Measurements from ENCODE around the gene VASH1.
A peak's percentile ranks its signal among the peaks of the same experiment; 100 is the strongest.

Gene VASH1

GRCh38 chr14:76772300-76773187, 11.3 kb downstream of the VASH1 start:
- peak in 1 of 2 donors; percentile 9 for DNase-seq

GRCh38 chr14:76773188-76773885, 12.1 kb downstream of the VASH1 start:
- DNase-seq: peak; percentile 22 to 76

- DNase-seq: no peak
Measured at GRCh38 chr14:76773956-76774820, 12.9 kb downstream of the VASH1 start.

- no peak for DNase-seq
Measured at GRCh38 chr14:76774821-76775694, 13.8 kb downstream of the VASH1 start.

- no peak for DNase-seq
Measured at GRCh38 chr14:76775695-76776427, 14.6 kb downstream of the VASH1 start.

GRCh38 chr14:76776428-76777251, 15.4 kb downstream of the VASH1 start:
- DNase-seq: no peak

- DNase-seq: no peak
Measured at GRCh38 chr14:76777721-76778120, 16.5 kb downstream of the VASH1 start.

- no peak for DNase-seq
Measured at GRCh38 chr14:76778546-76779215, 17.4 kb downstream of the VASH1 start.

- DNase-seq: no peak
Measured at GRCh38 chr14:76779221-76780057, 18.2 kb downstream of the VASH1 start.

- DNase-seq: no peak
Measured at GRCh38 chr14:76780058-76780345, 18.7 kb downstream of the VASH1 start.

GRCh38 chr14:76780360-76780759, 19.1 kb downstream of the VASH1 start:
- no peak for DNase-seq

- no peak for DNase-seq
Measured at GRCh38 chr14:76780875-76781647, 19.8 kb downstream of the VASH1 start.

GRCh38 chr14:76781648-76782051, 20.4 kb downstream of the VASH1 start:
- no peak for DNase-seq

- DNase-seq: no peak
Measured at GRCh38 chr14:76782115-76782884, 21.0 kb downstream of the VASH1 start.

GRCh38 chr14:76782885-76783566, 21.8 kb downstream of the VASH1 start:
- DNase-seq: no peak

GRCh38 chr14:76784266-76784874, 23.1 kb downstream of the VASH1 start:
- no peak for DNase-seq
